SK-N-SH (cell line): ENCODE data around the gene PARK7. TPM values are rescaled to one million over a fixed set of nuclear protein-coding genes. Genes with fewer than 3 reads are reported as not detected.
A peak's percentile ranks its signal among the peaks of the same experiment; 100 is the strongest.

Experiments used
- CTCF ChIA-PET: fragments of 300-600, 350-600 bp; formaldehyde crosslinking; extraction: SDS; loops from one replicate; lab custom pipeline; 2021; lab: Yijun Ruan, JAX
- POLR2A ChIA-PET: fragments of 350-600 bp; sonication (Branson Sonifier 250); formaldehyde crosslinking; extraction: SDS; loops from one replicate; lab custom pipeline; 2020; ENCODE audit warnings: antibody characterized with exemption, inconsistent platforms; lab: Yijun Ruan, JAX
- DNase-seq: peaks from one replicate; pipeline ENCODE4 v3.0.0; 2012
- H2AFZ ChIP-seq: fragments of 200-600 bp; sonication (generic); 2 replicates; pipeline ENCODE4 v1.8.1; 2016; ENCODE audit warnings: antibody characterized with exemption, mild to moderate bottlenecking, low read depth
- H3F3A ChIP-seq: fragments of 200-600 bp; sonication (generic); replicated peaks from 2 replicates; pipeline ENCODE3; 2016; ENCODE audit warnings: antibody characterized with exemption, mild to moderate bottlenecking; ENCODE audit not compliant: insufficient read depth
- H3K27ac ChIP-seq, 2 experiments: fragments of 200-500 bp in 1 of 2; fragments of 200-600 bp in 1 of 2; sonication (Bioruptor generic) in 1 of 2; sonication (generic), shearing (Covaris generic) in 1 of 2; 2 replicates each; pipeline versions ENCODE4 v1.5.1 to v1.6.1; 2014 to 2016; ENCODE audit warnings: low read depth in 2 of 2, inconsistent platforms in 1 of 2, low read length in 1 of 2, mild to moderate bottlenecking in 1 of 2, mixed read lengths in 1 of 2
- H3K27me3 ChIP-seq: fragments of 200-600 bp; sonication (generic), shearing (Covaris generic); 2 replicates; pipeline ENCODE4 v1.6.1; 2016; ENCODE audit warnings: mixed run types; ENCODE audit not compliant: insufficient read depth
- H3K36me3 ChIP-seq, 2 experiments: fragments of 200-500 bp in 1 of 2; fragments of 200-600 bp in 1 of 2; sonication (Bioruptor generic) in 1 of 2; sonication (generic) in 1 of 2; replicated peaks in 1 of 2; 2 replicates each; pipeline versions ENCODE3 to v1.5.1; 2014 to 2016; ENCODE audit warnings: low read length in 1 of 2, mild to moderate bottlenecking in 1 of 2; ENCODE audit not compliant: insufficient read depth in 2 of 2, control insufficient read depth in 1 of 2
- H3K4me1 ChIP-seq, 2 experiments: fragments of 200-500 bp in 1 of 2; fragments of 200-600 bp in 1 of 2; sonication (Bioruptor generic) in 1 of 2; sonication (generic), shearing (Covaris generic) in 1 of 2; 2 replicates each; pipeline versions ENCODE4 v1.5.1 to v1.6.1; 2014 to 2016; ENCODE audit warnings: low read depth in 1 of 2, low read length in 1 of 2, mixed run types in 1 of 2; ENCODE audit not compliant: insufficient read depth in 2 of 2, control insufficient read depth in 1 of 2
- H3K4me2 ChIP-seq: fragments of 200-600 bp; sonication (generic), shearing (Covaris generic); 2 replicates; pipeline ENCODE4 v1.6.1; 2017; ENCODE audit warnings: mixed run types
- H3K4me3 ChIP-seq, 2 experiments: fragments of 200-500 bp in 1 of 2; fragments of 200-600 bp in 1 of 2; sonication (Bioruptor generic) in 1 of 2; sonication (generic), shearing (Covaris generic) in 1 of 2; 2 replicates each; pipeline versions ENCODE4 v1.5.1 to v1.8.1; 2014 to 2016; ENCODE audit warnings: low read depth in 2 of 2, inconsistent platforms in 1 of 2, low read length in 1 of 2, mild to moderate bottlenecking in 1 of 2, mixed read lengths in 1 of 2, moderate library complexity in 1 of 2
- H3K79me2 ChIP-seq: fragments of 200-600 bp; sonication (generic); 2 replicates; pipeline ENCODE4 v1.8.1; 2017; ENCODE audit warnings: mild to moderate bottlenecking; ENCODE audit not compliant: insufficient read depth
- H3K9ac ChIP-seq: fragments of 200-600 bp; sonication (generic); 2 replicates; pipeline ENCODE4 v1.6.1; 2017; ENCODE audit warnings: mixed run types
- H3K9me2 ChIP-seq: fragments of 200-600 bp; sonication (generic); 2 replicates; pipeline ENCODE4 v1.6.1; 2017; ENCODE audit warnings: mixed run types
- H3K9me3 ChIP-seq: fragments of 200-600 bp; sonication (generic); 2 replicates; pipeline ENCODE4 v1.6.1; 2017; ENCODE audit warnings: mixed run types, mild to moderate bottlenecking, moderate library complexity
- H4K20me1 ChIP-seq: fragments of 200-600 bp; sonication (generic); 2 replicates; pipeline ENCODE4 v1.6.1; 2017; ENCODE audit warnings: mild to moderate bottlenecking, mixed run types; ENCODE audit not compliant: insufficient read depth
- CHD2 ChIP-seq: fragments of 150-350 bp; IDR thresholded peaks from 2 replicates; pipeline ENCODE4 v1.6.1; 2018; ENCODE audit warnings: low read length; ENCODE audit not compliant: partially characterized antibody
- ELF1 ChIP-seq: IDR thresholded peaks from 2 replicates; pipeline ENCODE4 v1.4.0; 2012
- EZH2phosphoT487 ChIP-seq: fragments of 200-600 bp; sonication (generic); IDR thresholded peaks from 2 replicates; pipeline ENCODE4 v1.6.1; 2017; ENCODE audit warnings: low read depth, mixed run types, mild to moderate bottlenecking, antibody characterized with exemption, moderate library complexity, borderline replicate concordance
- FOSL2 ChIP-seq: IDR thresholded peaks from 2 replicates; pipeline ENCODE4 v1.4.0; 2012; ENCODE audit warnings: low read depth, mild to moderate bottlenecking, moderate library complexity, borderline replicate concordance
- FOXM1 ChIP-seq: IDR thresholded peaks from 2 replicates; pipeline ENCODE4 v1.4.0; 2012; ENCODE audit warnings: low read depth, mild to moderate bottlenecking
- MEF2A ChIP-seq: IDR thresholded peaks from 2 replicates; pipeline ENCODE4 v1.4.0; 2012; ENCODE audit warnings: low read depth, borderline replicate concordance
- NFIC ChIP-seq: IDR thresholded peaks from 2 replicates; pipeline ENCODE4 v1.4.0; 2012; ENCODE audit warnings: borderline replicate concordance
- NRF1 ChIP-seq: IDR thresholded peaks from 2 replicates; pipeline ENCODE4 v1.6.1; 2012; ENCODE audit warnings: low read depth, mild to moderate bottlenecking, low read length
- RCOR1 ChIP-seq: fragments of 150-350 bp; IDR thresholded peaks from 2 replicates; pipeline ENCODE4 v1.6.1; 2017; ENCODE audit warnings: antibody characterized with exemption, low read length
- RFX5 ChIP-seq: IDR thresholded peaks from 2 replicates; pipeline ENCODE4 v1.6.1; 2012; ENCODE audit warnings: mild to moderate bottlenecking, improper control_type of control experiment, low read length
- SIN3A ChIP-seq: IDR thresholded peaks from 2 replicates; pipeline ENCODE4 v1.6.1; 2012; ENCODE audit warnings: low read depth, mild to moderate bottlenecking, low read length, moderate library complexity, borderline replicate concordance
- SMC3 ChIP-seq: IDR thresholded peaks from 2 replicates; pipeline ENCODE4 v1.6.1; 2012; ENCODE audit warnings: low read depth, low read length, improper control_type of control experiment
- TAF1 ChIP-seq: IDR thresholded peaks from 2 replicates; pipeline ENCODE4 v1.6.1; 2012; ENCODE audit warnings: low read depth, mild to moderate bottlenecking, low read length, moderate library complexity, borderline replicate concordance
- TCF12 ChIP-seq: IDR thresholded peaks from 2 replicates; pipeline ENCODE4 v1.4.0; 2012
- TEAD4 ChIP-seq: IDR thresholded peaks from 2 replicates; pipeline ENCODE4 v1.4.0; 2012; ENCODE audit warnings: mild to moderate bottlenecking, borderline replicate concordance; ENCODE audit not compliant: insufficient read depth
- YY1 ChIP-seq: IDR thresholded peaks from 2 replicates; pipeline ENCODE4 v1.4.0; 2012; ENCODE audit warnings: low read depth, mild to moderate bottlenecking
- WGBS: methylation state at CpG from one replicate; pipeline ENCODE4 v1.1.6; 2017; ENCODE audit warnings: low lambda C conversion rate; 5-methylcytosine and 5-hydroxymethylcytosine counted together
- polyA plus RNA-seq, 3 experiments: library from polyadenylated mRNA; depleted of rRNA; stranded (reverse); fragments of >200 nt; gene quantifications; 2 replicates each; pipeline ENCODE4 v1.2.3, GENCODE V29; 2012
- TF ChIP-seq, protein P1 (sequence below): IDR thresholded peaks from 2 replicates; pipeline ENCODE4 v1.4.0; 2012; ENCODE audit warnings: low read depth
- TF ChIP-seq, protein P2 (sequence below): IDR thresholded peaks from 2 replicates; pipeline ENCODE4 v1.4.0; 2012; ENCODE audit warnings: low read depth, borderline replicate concordance
- TF ChIP-seq, protein P3 (sequence below): fragments of 200-600 bp; sonication (generic); IDR thresholded peaks from 2 replicates; pipeline ENCODE4 v1.6.1; 2017; ENCODE audit warnings: antibody characterized with exemption, mild to moderate bottlenecking, moderate library complexity
- TF ChIP-seq, protein P4 (sequence below): IDR thresholded peaks from 2 replicates; pipeline ENCODE4 v1.4.0; 2012; ENCODE audit warnings: low read depth, borderline replicate concordance
- TF ChIP-seq, protein P5 (sequence below): IDR thresholded peaks from 2 replicates; pipeline ENCODE4 v1.6.1; 2012; ENCODE audit warnings: mild to moderate bottlenecking, low read depth, low read length, moderate library complexity
- TF ChIP-seq, protein P6 (sequence below): IDR thresholded peaks from 2 replicates; pipeline ENCODE4; 2012

PARK7 gene
- polyA plus RNA-seq (2012; rRNA removed): 415 and 421 TPM in 2 replicates
- polyA plus RNA-seq (2012; cell fraction: cytosol; rRNA removed): 512 and 679 TPM in 2 replicates
- polyA plus RNA-seq (2012; cell fraction: nucleus; rRNA removed): 70.8 and 126 TPM in 2 replicates

DNA sequence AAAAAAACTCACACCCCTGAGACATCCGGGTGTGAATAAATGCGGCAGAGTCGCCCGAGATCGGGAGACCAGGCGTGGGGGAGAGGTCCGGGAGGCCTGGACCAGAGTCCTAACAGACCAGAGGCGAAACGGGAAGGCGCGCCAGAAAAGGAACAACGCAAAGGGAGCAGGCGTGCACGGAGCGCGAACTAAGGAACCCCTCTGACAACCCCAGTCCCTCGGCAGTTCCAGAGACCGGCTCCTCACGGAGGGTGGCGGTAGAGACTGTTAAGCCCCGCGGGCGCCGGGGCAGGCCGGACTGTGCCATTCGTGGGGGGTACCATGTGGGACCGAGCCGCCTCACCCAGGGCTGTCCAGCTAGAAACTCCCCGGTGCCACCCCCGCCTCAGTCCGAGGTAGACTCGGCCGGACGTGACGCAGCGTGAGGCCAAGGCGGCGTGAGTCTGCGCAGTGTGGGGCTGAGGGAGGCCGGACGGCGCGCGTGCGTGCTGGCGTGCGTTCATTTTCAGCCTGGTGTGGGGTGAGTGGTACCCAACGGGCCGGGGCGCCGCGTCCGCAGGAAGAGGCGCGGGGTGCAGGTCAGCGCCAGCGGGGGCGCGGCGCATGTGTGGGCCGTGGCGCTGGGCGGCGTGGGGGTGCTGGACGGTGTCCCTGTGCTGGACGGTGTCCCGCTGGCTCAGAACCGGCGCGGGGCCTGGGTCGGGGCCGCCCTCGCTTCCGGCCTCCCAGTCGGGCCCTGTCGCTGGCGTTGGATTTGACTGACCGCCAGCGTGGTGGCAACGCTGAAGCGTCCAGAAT lies at the start of gene PARK7:
TSS of gene PARK7 (plus strand) at position 496 of the 798 bp plus-strand sequence. CDS start 1,075 bp downstream, outside the sequence.
- Histone ChIP-seq H3K9me2 (no peaks in the 10 kb centered on the region), H3K9ac (peak within 1 kb of the TSS; percentile 91), H3F3A (peaks cover 13% of the 10 kb centered on the region), H4K20me1 (no peaks in the 10 kb centered on the region), H3K27me3 (no peaks in the 10 kb centered on the region), H3K4me2 (peak within 1 kb of the TSS; percentile 78), H3K27ac (peak within 1 kb of the TSS; percentile 79 to 90), H3K4me1 (peaks cover 0 to 4% of the 10 kb centered on the region in 2 experiments; a peak in 2 of 4 replicates), H2AFZ (peak within 1 kb of the TSS; percentile 93), H3K9me3 (no peaks in the 10 kb centered on the region), H3K79me2 (peaks cover 47% of the 10 kb centered on the region), H3K4me3 (peak within 1 kb of the TSS; percentile 72 to 75), H3K36me3 (peaks cover 25 to 27% of the 10 kb centered on the region in 2 experiments)
- ChIA-PET POLR2A (interaction anchor here (0.6 to 1.4 kb wide), 4 partner anchors 14 to 294 kb away, joined by 3 to 8 read pairs (median 6); no protein-coding TSS in a partner anchor), CTCF (interaction anchor here (0.7 to 3.1 kb wide), 3 partner anchors 14 to 353 kb away, joined by 3 to 17 read pairs (median 3); no protein-coding TSS in a partner anchor)
- under 1% methylated on average over 43 of the region's 81 CpGs for WGBS
- DNase-seq: peak; percentile 99
- TF ChIP-seq, protein P1, sequence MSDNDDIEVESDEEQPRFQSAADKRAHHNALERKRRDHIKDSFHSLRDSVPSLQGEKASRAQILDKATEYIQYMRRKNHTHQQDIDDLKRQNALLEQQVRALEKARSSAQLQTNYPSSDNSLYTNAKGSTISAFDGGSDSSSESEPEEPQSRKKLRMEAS: peak; percentile 64
- TF ChIP-seq NRF1 (peak; percentile 97), SMC3 (no peak), TCF12 (no peak), NFIC (no peak), YY1 (no peak), MEF2A (no peak), TAF1 (peak; percentile 97), CHD2 (no peak), SIN3A (peak; percentile 97), RCOR1 (no peak), FOXM1 (no peak), FOSL2 (no peak), RFX5 (no peak), EZH2phosphoT487 (no peak), ELF1 (peak; percentile 20; the same call in 1 of the 2 replicates), TEAD4 (no peak)
- TF ChIP-seq, protein P2, sequence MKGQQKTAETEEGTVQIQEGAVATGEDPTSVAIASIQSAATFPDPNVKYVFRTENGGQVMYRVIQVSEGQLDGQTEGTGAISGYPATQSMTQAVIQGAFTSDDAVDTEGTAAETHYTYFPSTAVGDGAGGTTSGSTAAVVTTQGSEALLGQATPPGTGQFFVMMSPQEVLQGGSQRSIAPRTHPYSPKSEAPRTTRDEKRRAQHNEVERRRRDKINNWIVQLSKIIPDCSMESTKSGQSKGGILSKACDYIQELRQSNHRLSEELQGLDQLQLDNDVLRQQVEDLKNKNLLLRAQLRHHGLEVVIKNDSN: no peak
- TF ChIP-seq, protein P3, sequence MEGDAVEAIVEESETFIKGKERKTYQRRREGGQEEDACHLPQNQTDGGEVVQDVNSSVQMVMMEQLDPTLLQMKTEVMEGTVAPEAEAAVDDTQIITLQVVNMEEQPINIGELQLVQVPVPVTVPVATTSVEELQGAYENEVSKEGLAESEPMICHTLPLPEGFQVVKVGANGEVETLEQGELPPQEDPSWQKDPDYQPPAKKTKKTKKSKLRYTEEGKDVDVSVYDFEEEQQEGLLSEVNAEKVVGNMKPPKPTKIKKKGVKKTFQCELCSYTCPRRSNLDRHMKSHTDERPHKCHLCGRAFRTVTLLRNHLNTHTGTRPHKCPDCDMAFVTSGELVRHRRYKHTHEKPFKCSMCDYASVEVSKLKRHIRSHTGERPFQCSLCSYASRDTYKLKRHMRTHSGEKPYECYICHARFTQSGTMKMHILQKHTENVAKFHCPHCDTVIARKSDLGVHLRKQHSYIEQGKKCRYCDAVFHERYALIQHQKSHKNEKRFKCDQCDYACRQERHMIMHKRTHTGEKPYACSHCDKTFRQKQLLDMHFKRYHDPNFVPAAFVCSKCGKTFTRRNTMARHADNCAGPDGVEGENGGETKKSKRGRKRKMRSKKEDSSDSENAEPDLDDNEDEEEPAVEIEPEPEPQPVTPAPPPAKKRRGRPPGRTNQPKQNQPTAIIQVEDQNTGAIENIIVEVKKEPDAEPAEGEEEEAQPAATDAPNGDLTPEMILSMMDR: peak; percentile 40
- TF ChIP-seq, protein P4, sequence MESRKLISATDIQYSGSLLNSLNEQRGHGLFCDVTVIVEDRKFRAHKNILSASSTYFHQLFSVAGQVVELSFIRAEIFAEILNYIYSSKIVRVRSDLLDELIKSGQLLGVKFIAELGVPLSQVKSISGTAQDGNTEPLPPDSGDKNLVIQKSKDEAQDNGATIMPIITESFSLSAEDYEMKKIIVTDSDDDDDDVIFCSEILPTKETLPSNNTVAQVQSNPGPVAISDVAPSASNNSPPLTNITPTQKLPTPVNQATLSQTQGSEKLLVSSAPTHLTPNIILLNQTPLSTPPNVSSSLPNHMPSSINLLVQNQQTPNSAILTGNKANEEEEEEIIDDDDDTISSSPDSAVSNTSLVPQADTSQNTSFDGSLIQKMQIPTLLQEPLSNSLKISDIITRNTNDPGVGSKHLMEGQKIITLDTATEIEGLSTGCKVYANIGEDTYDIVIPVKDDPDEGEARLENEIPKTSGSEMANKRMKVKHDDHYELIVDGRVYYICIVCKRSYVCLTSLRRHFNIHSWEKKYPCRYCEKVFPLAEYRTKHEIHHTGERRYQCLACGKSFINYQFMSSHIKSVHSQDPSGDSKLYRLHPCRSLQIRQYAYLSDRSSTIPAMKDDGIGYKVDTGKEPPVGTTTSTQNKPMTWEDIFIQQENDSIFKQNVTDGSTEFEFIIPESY: no peak
- TF ChIP-seq, protein P5, sequence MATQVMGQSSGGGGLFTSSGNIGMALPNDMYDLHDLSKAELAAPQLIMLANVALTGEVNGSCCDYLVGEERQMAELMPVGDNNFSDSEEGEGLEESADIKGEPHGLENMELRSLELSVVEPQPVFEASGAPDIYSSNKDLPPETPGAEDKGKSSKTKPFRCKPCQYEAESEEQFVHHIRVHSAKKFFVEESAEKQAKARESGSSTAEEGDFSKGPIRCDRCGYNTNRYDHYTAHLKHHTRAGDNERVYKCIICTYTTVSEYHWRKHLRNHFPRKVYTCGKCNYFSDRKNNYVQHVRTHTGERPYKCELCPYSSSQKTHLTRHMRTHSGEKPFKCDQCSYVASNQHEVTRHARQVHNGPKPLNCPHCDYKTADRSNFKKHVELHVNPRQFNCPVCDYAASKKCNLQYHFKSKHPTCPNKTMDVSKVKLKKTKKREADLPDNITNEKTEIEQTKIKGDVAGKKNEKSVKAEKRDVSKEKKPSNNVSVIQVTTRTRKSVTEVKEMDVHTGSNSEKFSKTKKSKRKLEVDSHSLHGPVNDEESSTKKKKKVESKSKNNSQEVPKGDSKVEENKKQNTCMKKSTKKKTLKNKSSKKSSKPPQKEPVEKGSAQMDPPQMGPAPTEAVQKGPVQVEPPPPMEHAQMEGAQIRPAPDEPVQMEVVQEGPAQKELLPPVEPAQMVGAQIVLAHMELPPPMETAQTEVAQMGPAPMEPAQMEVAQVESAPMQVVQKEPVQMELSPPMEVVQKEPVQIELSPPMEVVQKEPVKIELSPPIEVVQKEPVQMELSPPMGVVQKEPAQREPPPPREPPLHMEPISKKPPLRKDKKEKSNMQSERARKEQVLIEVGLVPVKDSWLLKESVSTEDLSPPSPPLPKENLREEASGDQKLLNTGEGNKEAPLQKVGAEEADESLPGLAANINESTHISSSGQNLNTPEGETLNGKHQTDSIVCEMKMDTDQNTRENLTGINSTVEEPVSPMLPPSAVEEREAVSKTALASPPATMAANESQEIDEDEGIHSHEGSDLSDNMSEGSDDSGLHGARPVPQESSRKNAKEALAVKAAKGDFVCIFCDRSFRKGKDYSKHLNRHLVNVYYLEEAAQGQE: 0 out of 2 replicates have a peak, but pooled peaks have one; percentile 50
- TF ChIP-seq, protein P6, sequence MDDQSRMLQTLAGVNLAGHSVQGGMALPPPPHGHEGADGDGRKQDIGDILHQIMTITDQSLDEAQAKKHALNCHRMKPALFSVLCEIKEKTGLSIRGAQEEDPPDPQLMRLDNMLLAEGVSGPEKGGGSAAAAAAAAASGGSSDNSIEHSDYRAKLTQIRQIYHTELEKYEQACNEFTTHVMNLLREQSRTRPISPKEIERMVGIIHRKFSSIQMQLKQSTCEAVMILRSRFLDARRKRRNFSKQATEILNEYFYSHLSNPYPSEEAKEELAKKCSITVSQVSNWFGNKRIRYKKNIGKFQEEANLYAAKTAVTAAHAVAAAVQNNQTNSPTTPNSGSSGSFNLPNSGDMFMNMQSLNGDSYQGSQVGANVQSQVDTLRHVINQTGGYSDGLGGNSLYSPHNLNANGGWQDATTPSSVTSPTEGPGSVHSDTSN: no peak
